Mesothelial cell of epicardium (in vitro differentiated cells): ENCODE data around the gene SPOCK1. TPM values are rescaled to one million over a fixed set of nuclear protein-coding genes. Genes with fewer than 3 reads are reported as not detected.

Experiments used
- DNase-seq, 2 experiments: peaks; one replicate each; pipeline ENCODE4 v3.0.0; 2021; ENCODE audit warnings: low spot score in 2 of 2; ENCODE audit not compliant: unreplicated experiment in 2 of 2
- H3K27ac Mint-ChIP-seq: 2 replicates; pipeline ENCODE4 v1.8.0; 2021; ENCODE audit warnings: mixed read lengths
- H3K27me3 Mint-ChIP-seq: 2 replicates; pipeline ENCODE4 v1.8.0; 2021; ENCODE audit warnings: low read depth, mixed read lengths
- H3K36me3 Mint-ChIP-seq: 2 replicates; pipeline ENCODE4 v1.8.0; 2021; ENCODE audit warnings: mixed read lengths
- H3K4me1 Mint-ChIP-seq: 2 replicates; pipeline ENCODE4 v1.8.0; 2021; ENCODE audit warnings: mixed read lengths
- H3K4me3 Mint-ChIP-seq: 2 replicates; pipeline ENCODE4 v1.8.0; 2021; ENCODE audit warnings: mild to moderate bottlenecking, moderate library complexity, mixed read lengths
- H3K9me3 Mint-ChIP-seq: 2 replicates; pipeline ENCODE4 v1.8.0; 2021; ENCODE audit warnings: mixed read lengths
- CTCF ChIP-seq: fragments of 200-600 bp; sonication (generic); IDR thresholded peaks from one replicate; pipeline ENCODE4 v1.5.0; 2021; ENCODE audit warnings: antibody characterized with exemption; ENCODE audit not compliant: unreplicated experiment
- total RNA-seq: library from RNA; stranded (reverse); gene quantifications from 3 replicates; pipeline ENCODE4 v1.2.1, GENCODE V29; 2021

SPOCK1 gene
- total RNA-seq, 1 donor from 2014 or later, result 6.6 TPM

- no peak for TF ChIP-seq CTCF
- Mint-ChIP-seq H3K4me1 (peaks cover 5% of the 10 kb centered on the region), H3K27ac (no peak overlapping the region), H3K4me3 (no peak overlapping the region), H3K36me3 (no peaks in the 10 kb centered on the region), H3K9me3 (no peaks in the 10 kb centered on the region), H3K27me3 (peaks cover 21% of the 10 kb centered on the region)
- no peak for DNase-seq
Measured at GRCh38 chr5:137027758-137028157, 471.4 kb downstream of the SPOCK1 start.

- peaks cover 5% of the 10 kb centered on the region for H3K4me1 Mint-ChIP-seq
- peaks cover 23% of the 10 kb centered on the region for H3K27me3 Mint-ChIP-seq
- TF ChIP-seq CTCF, result no peak
Measured at GRCh38 chr5:137026296-137026695, 472.8 kb downstream of the SPOCK1 start.

GRCh38 chr5:137024044-137024443 is 475.1 kb downstream of the SPOCK1 start:
- Mint-ChIP-seq H3K4me3 (no peak overlapping the region), H3K4me1 (peaks cover 5% of the 10 kb centered on the region), H3K27ac (no peak overlapping the region), H3K9me3 (no peaks in the 10 kb centered on the region), H3K27me3 (peaks cover 33% of the 10 kb centered on the region), H3K36me3 (no peaks in the 10 kb centered on the region)
- TF ChIP-seq CTCF, result no peak
- no peak for DNase-seq

More at GRCh38 chr5:137026296-137026695, 472.8 kb downstream of the SPOCK1 start:
- no peaks in the 10 kb centered on the region for H3K9me3 Mint-ChIP-seq
- no peaks in the 10 kb centered on the region for H3K36me3 Mint-ChIP-seq
- DNase-seq, result no peak
- H3K27ac Mint-ChIP-seq, result no peak overlapping the region
- H3K4me3 Mint-ChIP-seq, result no peak overlapping the region

GRCh38 chr5:137023371-137023770 is 475.8 kb downstream of the SPOCK1 start:
- Mint-ChIP-seq H3K4me3 (no peak overlapping the region), H3K4me1 (peaks cover 5% of the 10 kb centered on the region), H3K27ac (no peak overlapping the region), H3K27me3 (peaks cover 33% of the 10 kb centered on the region), H3K9me3 (no peaks in the 10 kb centered on the region), H3K36me3 (no peaks in the 10 kb centered on the region)
- no peak for DNase-seq
- no peak for TF ChIP-seq CTCF

- no peaks in the 10 kb centered on the region for H3K9me3 Mint-ChIP-seq
- TF ChIP-seq CTCF, result no peak
- no peak overlapping the region for H3K27ac Mint-ChIP-seq
- H3K4me1 Mint-ChIP-seq, result peaks cover 5% of the 10 kb centered on the region
- DNase-seq, result no peak
- peaks cover 37% of the 10 kb centered on the region for H3K27me3 Mint-ChIP-seq
- H3K36me3 Mint-ChIP-seq, result no peaks in the 10 kb centered on the region
- H3K4me3 Mint-ChIP-seq, result no peak overlapping the region
Measured at GRCh38 chr5:137022725-137023124, 476.4 kb downstream of the SPOCK1 start.

- Mint-ChIP-seq H3K9me3 (no peaks in the 10 kb centered on the region), H3K27me3 (peaks cover 40% of the 10 kb centered on the region), H3K4me3 (no peak overlapping the region), H3K4me1 (peaks cover 5% of the 10 kb centered on the region), H3K36me3 (no peaks in the 10 kb centered on the region), H3K27ac (no peak overlapping the region)
- no peak for DNase-seq
- no peak for TF ChIP-seq CTCF
Measured at GRCh38 chr5:137022043-137022442, 477.1 kb downstream of the SPOCK1 start.
